OCI-LY7 (cell line): Measurements from ENCODE around the gene NDUFC2. TPM values are rescaled to one million over a fixed set of nuclear protein-coding genes. Genes with fewer than 3 reads are reported as not detected.

Experiments
- BruUV-seq: library from RNA; stranded (reverse); fragments of 400-500 nt; replicated peaks from 2 replicates; lab custom pipeline; 2021; lab: Mats Ljungman, UMichigan
- CTCF ChIA-PET: fragments of 300-600 bp; sonication (Branson Sonifier 250); formaldehyde crosslinking; loops from one replicate; lab custom pipeline; 2022; ENCODE audit warnings: antibody characterized with exemption; ENCODE audit not compliant: unreplicated experiment; lab: Charles Lee
- POLR2A ChIA-PET: fragments of 300-600 bp; sonication (Branson Sonifier 250); formaldehyde crosslinking; loops from one replicate; lab custom pipeline; 2022; ENCODE audit warnings: antibody characterized with exemption; lab: Charles Lee
- DNase-seq: peaks from one replicate; pipeline ENCODE4 v3.0.0-alpha.2; 2015; ENCODE audit warnings: low spot score
- H2AFZ ChIP-seq: fragments of 200-600 bp; sonication (generic), shearing (Covaris generic); 2 replicates; pipeline ENCODE4 v1.6.1; 2014; ENCODE audit warnings: mild to moderate bottlenecking, antibody characterized with exemption, low read length, moderate library complexity
- H3K27ac ChIP-seq: fragments of 200-600 bp; sonication (generic); 2 replicates; pipeline ENCODE4 v1.5.1; 2014; ENCODE audit warnings: mixed run types, low read depth, mild to moderate bottlenecking, moderate library complexity, low read length, inconsistent platforms; ENCODE audit not compliant: poor library complexity, severe bottlenecking
- H3K36me3 ChIP-seq: fragments of 200-600 bp; sonication (generic); 2 replicates; pipeline ENCODE4 v1.6.1; 2014; ENCODE audit warnings: mild to moderate bottlenecking, antibody characterized with exemption, low read length, moderate library complexity, mixed read lengths; ENCODE audit not compliant: insufficient read depth
- H3K4me1 ChIP-seq: fragments of 200-600 bp; sonication (generic); 2 replicates; pipeline ENCODE4 v1.5.1; 2014; ENCODE audit warnings: mild to moderate bottlenecking, low read length; ENCODE audit not compliant: insufficient read depth, poor library complexity, severe bottlenecking
- H3K4me2 ChIP-seq: fragments of 200-600 bp; sonication (generic); 2 replicates; pipeline ENCODE4 v1.6.1; 2014; ENCODE audit warnings: mild to moderate bottlenecking, low read length
- H3K4me3 ChIP-seq: fragments of 200-600 bp; sonication (generic); 2 replicates; pipeline ENCODE4 v1.5.1; 2014; ENCODE audit warnings: mild to moderate bottlenecking, low read depth, low read length; ENCODE audit not compliant: poor library complexity, severe bottlenecking
- H3K79me2 ChIP-seq: fragments of 200-600 bp; sonication (generic); 2 replicates; pipeline ENCODE4 v1.6.1; 2016; ENCODE audit warnings: low read depth, mild to moderate bottlenecking, low read length, moderate library complexity, mixed read lengths; ENCODE audit not compliant: insufficient read depth
- H3K9me2 ChIP-seq: fragments of 200-600 bp; sonication (generic); 2 replicates; pipeline ENCODE4 v1.6.1; 2016; ENCODE audit warnings: mild to moderate bottlenecking, low read length, mixed read lengths; ENCODE audit not compliant: insufficient read depth
- H3K9me3 ChIP-seq: fragments of 200-600 bp; sonication (generic); 2 replicates; pipeline ENCODE4 v1.6.1; 2014; ENCODE audit warnings: mild to moderate bottlenecking, mixed run types, low read length, mixed read lengths
- H4K20me1 ChIP-seq: fragments of 200-600 bp; sonication (generic); 2 replicates; pipeline ENCODE4 v1.6.1; 2014; ENCODE audit warnings: mild to moderate bottlenecking, antibody characterized with exemption, low read length, moderate library complexity, mixed read lengths; ENCODE audit not compliant: insufficient read depth
- EZH2phosphoT487 ChIP-seq: fragments of 200-600 bp; sonication (generic); IDR thresholded peaks from 2 replicates; pipeline ENCODE4 v1.6.1; 2018; ENCODE audit warnings: low read depth, borderline replicate concordance, mild to moderate bottlenecking, mixed run types, antibody characterized with exemption, low read length, moderate library complexity, mixed read lengths
- intact Hi-C: fragments of 100-400 bp; cut with micrococcal nuclease; formaldehyde crosslinking; loops from one replicate; pipeline ENCODE4 v1.10.0; 2022; ENCODE audit not compliant: unreplicated experiment
- total RNA-seq, 2 experiments: library from RNA; depleted of rRNA in 1 of 2; stranded (reverse); fragments of >200 nt in 1 of 2; shearing (Covaris generic) in 1 of 2; gene quantifications; 2 replicates each; pipeline ENCODE4 v1.2.3, GENCODE V29; 2014 to 2022
- TF ChIP-seq, protein P1 (sequence below): fragments of 200-600 bp; sonication (generic); conservative IDR thresholded peaks from 2 replicates; pipeline ENCODE4 v1.5.1; 2014; ENCODE audit warnings: mild to moderate bottlenecking, antibody characterized with exemption, low read length, moderate library complexity, mixed read lengths

Gene NDUFC2
- total RNA-seq, 2 experiments from 2014 or later = 53.3 to 95.7 TPM

DNA sequence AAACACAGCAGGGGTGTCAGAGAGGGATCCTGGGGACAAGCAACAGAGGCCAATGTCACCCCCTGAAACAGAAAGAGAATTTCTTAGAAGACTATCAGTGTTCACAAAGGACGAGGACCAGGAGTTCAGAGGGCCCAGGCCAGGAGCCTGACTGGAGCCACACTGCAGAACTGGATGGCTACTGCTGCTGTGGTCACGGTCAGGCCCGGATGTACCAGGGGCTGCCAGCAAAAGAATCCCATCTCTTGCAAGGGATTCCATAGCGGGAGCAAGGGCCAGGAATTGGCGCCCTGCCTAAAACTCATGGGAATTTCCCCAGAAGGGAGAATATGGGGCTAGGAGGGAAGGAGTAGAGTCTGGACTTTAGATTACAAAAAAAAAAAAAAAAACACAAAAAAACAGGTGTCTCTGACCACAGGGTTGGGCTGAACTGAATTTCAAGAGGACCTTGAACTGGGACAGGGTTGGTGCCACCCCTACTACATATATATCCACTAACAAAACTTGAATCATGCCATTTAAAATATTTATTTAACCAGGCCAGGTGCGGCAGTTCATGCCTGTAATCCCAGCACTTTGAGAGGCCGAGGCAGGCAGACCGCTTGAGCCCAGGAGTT is 40.9 kb downstream of the NDUFC2 start:
- CTCF ChIA-PET = no interaction called here
- Histone ChIP-seq H3K36me3 (no peaks in the 10 kb centered on the region), H3K27ac (no peak overlapping the region), H3K4me2 (no peak overlapping the region), H3K4me3 (no peak overlapping the region), H4K20me1 (no peaks in the 10 kb centered on the region), H3K4me1 (no peaks in the 10 kb centered on the region), H3K9me3 (no peaks in the 10 kb centered on the region), H2AFZ (no peak overlapping the region), H3K9me2 (no peaks in the 10 kb centered on the region), H3K79me2 (no peaks in the 10 kb centered on the region)
- intact Hi-C loops = no loop called here
- no peak for DNase-seq
- POLR2A ChIA-PET = interaction anchor here (0.8 to 1.0 kb wide), 2 partner anchors 15 to 18 kb away, joined by 4 read pairs; no protein-coding TSS in a partner anchor
- BruUV-seq = no TSS peak
- TF ChIP-seq, protein P1, sequence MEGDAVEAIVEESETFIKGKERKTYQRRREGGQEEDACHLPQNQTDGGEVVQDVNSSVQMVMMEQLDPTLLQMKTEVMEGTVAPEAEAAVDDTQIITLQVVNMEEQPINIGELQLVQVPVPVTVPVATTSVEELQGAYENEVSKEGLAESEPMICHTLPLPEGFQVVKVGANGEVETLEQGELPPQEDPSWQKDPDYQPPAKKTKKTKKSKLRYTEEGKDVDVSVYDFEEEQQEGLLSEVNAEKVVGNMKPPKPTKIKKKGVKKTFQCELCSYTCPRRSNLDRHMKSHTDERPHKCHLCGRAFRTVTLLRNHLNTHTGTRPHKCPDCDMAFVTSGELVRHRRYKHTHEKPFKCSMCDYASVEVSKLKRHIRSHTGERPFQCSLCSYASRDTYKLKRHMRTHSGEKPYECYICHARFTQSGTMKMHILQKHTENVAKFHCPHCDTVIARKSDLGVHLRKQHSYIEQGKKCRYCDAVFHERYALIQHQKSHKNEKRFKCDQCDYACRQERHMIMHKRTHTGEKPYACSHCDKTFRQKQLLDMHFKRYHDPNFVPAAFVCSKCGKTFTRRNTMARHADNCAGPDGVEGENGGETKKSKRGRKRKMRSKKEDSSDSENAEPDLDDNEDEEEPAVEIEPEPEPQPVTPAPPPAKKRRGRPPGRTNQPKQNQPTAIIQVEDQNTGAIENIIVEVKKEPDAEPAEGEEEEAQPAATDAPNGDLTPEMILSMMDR = no peak
- no peak for TF ChIP-seq EZH2phosphoT487

DNA sequence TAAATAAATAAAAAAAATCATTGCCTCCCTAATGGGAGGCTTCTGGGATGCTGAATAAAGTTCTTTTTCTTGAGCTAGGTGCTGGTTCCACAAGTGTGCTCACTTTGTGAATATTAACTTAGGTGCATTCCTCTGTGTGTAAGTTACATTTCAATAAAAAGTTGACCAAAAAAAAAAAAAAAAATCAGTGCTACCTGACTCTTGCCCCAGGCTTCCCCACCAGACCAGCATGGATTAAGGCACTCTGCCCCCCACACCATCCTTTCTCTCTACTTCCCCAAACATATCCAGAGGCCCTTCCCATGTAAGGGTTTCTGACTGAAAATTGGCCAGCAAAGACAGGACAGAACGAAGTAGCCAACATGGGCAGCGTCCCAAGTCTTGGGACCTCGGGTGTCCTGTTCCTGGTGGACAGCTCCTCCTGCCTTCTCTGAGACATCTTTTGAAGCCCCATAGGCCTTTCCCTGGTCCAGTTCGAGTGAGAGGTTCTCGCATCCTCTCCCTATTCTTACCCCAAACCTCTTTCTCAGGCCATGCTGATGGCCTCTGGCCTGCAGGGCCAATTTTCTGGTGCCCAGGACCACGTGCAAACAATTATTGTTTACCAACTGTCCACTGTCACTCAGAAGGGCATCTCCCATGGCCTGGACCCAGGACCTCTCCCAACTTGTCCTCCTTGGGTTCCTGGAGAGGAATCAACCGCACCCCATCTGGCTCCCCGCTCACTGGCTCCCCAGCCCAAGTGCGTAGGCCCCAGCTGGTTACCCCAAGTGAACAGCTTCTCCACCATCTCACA is 41.6 kb downstream of the NDUFC2 start:
- H3K4me3 ChIP-seq = no peak overlapping the region
- ChIA-PET CTCF (no interaction called here), POLR2A (interaction anchor here (0.9 kb wide), 1 partner anchor 41 kb away, joined by 3 read pairs; no protein-coding TSS in a partner anchor)
- intact Hi-C loops = no loop called here
- H2AFZ ChIP-seq = no peak overlapping the region
- TF ChIP-seq EZH2phosphoT487 = no peak
- TF ChIP-seq, protein P1 = no peak
- DNase-seq = no peak
- no peaks in the 10 kb centered on the region for H3K79me2 ChIP-seq
- H3K4me1 ChIP-seq = no peaks in the 10 kb centered on the region
- no peaks in the 10 kb centered on the region for H3K36me3 ChIP-seq
- no peaks in the 10 kb centered on the region for H3K9me2 ChIP-seq
- H3K4me2 ChIP-seq = no peak overlapping the region
- BruUV-seq = no TSS peak
- H3K27ac ChIP-seq = no peak overlapping the region
- no peaks in the 10 kb centered on the region for H3K9me3 ChIP-seq
- H4K20me1 ChIP-seq = no peaks in the 10 kb centered on the region
